ENCODE results near the gene TASL.

TASL gene

GRCh38 chrX:30576881-30577280 is 685 bp downstream of the TASL start:
- H3K4me1 ChIP-seq (ENCODE audit: control insufficient read depth in 1 of 2, insufficient read depth in 2 of 2, low read length in 2 of 2): no peaks in the 10 kb centered on the region
- H3K9me3 ChIP-seq (ENCODE audit: insufficient read depth, low read depth, low read length): no peaks in the 10 kb centered on the region
- H3K9ac ChIP-seq (ENCODE audit: low read length): no peak overlapping the region
- H4K8ac ChIP-seq (ENCODE audit: low read depth, low read length): no peak overlapping the region
- no CpG with 5 or more reads among the region's 8 CpGs for WGBS (ENCODE audit: extremely low coverage, insufficient coverage, insufficient read length)
- DNase-seq: no peak
- H2BK5ac ChIP-seq (ENCODE audit: low read depth, low read length, poor library complexity): no peak overlapping the region
- H3K4ac ChIP-seq (ENCODE audit: low read depth, low read length): no peak overlapping the region
- H3K23ac ChIP-seq (ENCODE audit: low read length): no peak overlapping the region
- no peaks in the 10 kb centered on the region for H3K36me3 ChIP-seq (ENCODE audit: control insufficient read depth in 1 of 2, insufficient read depth in 2 of 2, low read length in 2 of 2)
- H3K79me2 ChIP-seq (ENCODE audit: control insufficient read depth, insufficient read depth, low read length, poor library complexity): no peaks in the 10 kb centered on the region
- H3K18ac ChIP-seq (ENCODE audit: low read length): no peak overlapping the region
- H3K4me3 ChIP-seq (ENCODE audit: low read depth, low read length): no peak overlapping the region
- no peak overlapping the region for H3K27ac ChIP-seq (ENCODE audit: low read depth, low read length)
- no peak overlapping the region for H3K14ac ChIP-seq (ENCODE audit: low read length)
- no peaks in the 10 kb centered on the region for H3K27me3 ChIP-seq (ENCODE audit: insufficient read depth, low read length)
- no peak overlapping the region for H2BK12ac ChIP-seq (ENCODE audit: low read length)
- H2AFZ ChIP-seq (ENCODE audit: insufficient read depth, low read length, poor library complexity): no peak overlapping the region
- no peak overlapping the region for H2AK5ac ChIP-seq (ENCODE audit: low read length)
- no peak overlapping the region for H2BK120ac ChIP-seq (ENCODE audit: insufficient read depth, low read length, poor library complexity)
- H3K79me1 ChIP-seq (ENCODE audit: low read length): no peaks in the 10 kb centered on the region
- no peak overlapping the region for H3K4me2 ChIP-seq (ENCODE audit: low read length)
- H4K91ac ChIP-seq (ENCODE audit: low read depth, low read length): no peak overlapping the region
- no peak overlapping the region for H4K12ac ChIP-seq (ENCODE audit: low read depth, low read length)

GRCh38 chrX:30573125-30573524 is 4.4 kb downstream of the TASL start:
- Histone ChIP-seq H3K18ac (ENCODE audit: low read length) (no peak overlapping the region), H4K8ac (ENCODE audit: low read depth, low read length) (no peak overlapping the region), H3K27me3 (ENCODE audit: insufficient read depth, low read length) (no peaks in the 10 kb centered on the region), H3K4ac (ENCODE audit: low read depth, low read length) (no peak overlapping the region), H4K12ac (ENCODE audit: low read depth, low read length) (no peak overlapping the region), H3K14ac (ENCODE audit: low read length) (no peak overlapping the region), H2BK120ac (ENCODE audit: insufficient read depth, low read length, poor library complexity) (no peak overlapping the region), H4K91ac (ENCODE audit: low read depth, low read length) (no peak overlapping the region), H3K4me3 (ENCODE audit: low read depth, low read length) (no peak overlapping the region), H3K9me3 (ENCODE audit: insufficient read depth, low read depth, low read length) (no peaks in the 10 kb centered on the region), H3K79me1 (ENCODE audit: low read length) (no peaks in the 10 kb centered on the region), H3K36me3 (ENCODE audit: control insufficient read depth in 1 of 2, insufficient read depth in 2 of 2, low read length in 2 of 2) (no peaks in the 10 kb centered on the region), H3K4me1 (ENCODE audit: control insufficient read depth in 1 of 2, insufficient read depth in 2 of 2, low read length in 2 of 2) (no peaks in the 10 kb centered on the region), H3K9ac (ENCODE audit: low read length) (no peak overlapping the region), H3K27ac (ENCODE audit: low read depth, low read length) (no peak overlapping the region), H2AFZ (ENCODE audit: insufficient read depth, low read length, poor library complexity) (no peak overlapping the region), H2BK12ac (ENCODE audit: low read length) (no peak overlapping the region), H2AK5ac (ENCODE audit: low read length) (no peak overlapping the region), H3K23ac (ENCODE audit: low read length) (no peak overlapping the region), H2BK5ac (ENCODE audit: low read depth, low read length, poor library complexity) (no peak overlapping the region), H3K4me2 (ENCODE audit: low read length) (no peak overlapping the region), H3K79me2 (ENCODE audit: control insufficient read depth, insufficient read depth, low read length, poor library complexity) (no peaks in the 10 kb centered on the region)
- no peak for DNase-seq
- no CpG with 5 or more reads among the region's 3 CpGs for WGBS (ENCODE audit: extremely low coverage, insufficient coverage, insufficient read length)

- Histone ChIP-seq H2AFZ (ENCODE audit: insufficient read depth, low read length, poor library complexity) (no peak overlapping the region), H4K8ac (ENCODE audit: low read depth, low read length) (no peak overlapping the region), H4K12ac (ENCODE audit: low read depth, low read length) (no peak overlapping the region), H3K79me2 (ENCODE audit: control insufficient read depth, insufficient read depth, low read length, poor library complexity) (no peaks in the 10 kb centered on the region), H3K23ac (ENCODE audit: low read length) (no peak overlapping the region), H3K9me3 (ENCODE audit: insufficient read depth, low read depth, low read length) (no peaks in the 10 kb centered on the region), H3K18ac (ENCODE audit: low read length) (no peak overlapping the region), H3K27me3 (ENCODE audit: insufficient read depth, low read length) (no peaks in the 10 kb centered on the region), H2BK5ac (ENCODE audit: low read depth, low read length, poor library complexity) (no peak overlapping the region), H3K14ac (ENCODE audit: low read length) (no peak overlapping the region), H3K79me1 (ENCODE audit: low read length) (no peaks in the 10 kb centered on the region), H3K4me3 (ENCODE audit: low read depth, low read length) (no peak overlapping the region), H3K9ac (ENCODE audit: low read length) (no peak overlapping the region), H3K4ac (ENCODE audit: low read depth, low read length) (no peak overlapping the region), H3K4me2 (ENCODE audit: low read length) (no peak overlapping the region), H3K27ac (ENCODE audit: low read depth, low read length) (no peak overlapping the region), H2BK120ac (ENCODE audit: insufficient read depth, low read length, poor library complexity) (no peak overlapping the region), H2AK5ac (ENCODE audit: low read length) (no peak overlapping the region), H2BK12ac (ENCODE audit: low read length) (no peak overlapping the region), H3K36me3 (ENCODE audit: control insufficient read depth in 1 of 2, insufficient read depth in 2 of 2, low read length in 2 of 2) (no peaks in the 10 kb centered on the region), H3K4me1 (ENCODE audit: control insufficient read depth in 1 of 2, insufficient read depth in 2 of 2, low read length in 2 of 2) (no peaks in the 10 kb centered on the region), H4K91ac (ENCODE audit: low read depth, low read length) (no peak overlapping the region)
- no peak for DNase-seq
- WGBS (ENCODE audit: extremely low coverage, insufficient coverage, insufficient read length): no CpG with 5 or more reads among the region's 4 CpGs
Observed at GRCh38 chrX:30572678-30573077, 4.9 kb downstream of the TASL start.

DNA sequence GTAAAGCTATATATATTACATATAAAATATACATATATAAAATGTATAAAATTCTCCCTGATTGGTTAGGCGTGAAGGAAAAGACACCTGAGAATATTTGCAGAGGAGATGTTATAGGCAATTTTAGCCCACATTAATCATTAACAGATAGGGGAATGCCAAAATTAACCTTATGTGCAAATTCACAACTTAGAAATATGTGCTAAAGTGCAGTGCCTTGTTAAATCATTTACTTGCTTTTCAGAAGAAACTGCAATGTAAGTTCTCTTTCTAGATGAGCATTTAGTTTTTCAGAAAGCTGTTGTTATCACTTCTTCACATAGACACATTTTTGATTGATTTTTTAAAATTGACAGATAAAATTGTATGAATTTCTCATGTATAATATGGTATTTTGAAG is 5.6 kb downstream of the TASL start:
- Histone ChIP-seq H2BK120ac (ENCODE audit: insufficient read depth, low read length, poor library complexity) (no peak overlapping the region), H3K9ac (ENCODE audit: low read length) (no peak overlapping the region), H3K4me3 (ENCODE audit: low read depth, low read length) (no peak overlapping the region), H2BK5ac (ENCODE audit: low read depth, low read length, poor library complexity) (no peak overlapping the region), H3K14ac (ENCODE audit: low read length) (no peak overlapping the region), H4K12ac (ENCODE audit: low read depth, low read length) (no peak overlapping the region), H3K27me3 (ENCODE audit: insufficient read depth, low read length) (no peaks in the 10 kb centered on the region), H2AK5ac (ENCODE audit: low read length) (no peak overlapping the region), H4K91ac (ENCODE audit: low read depth, low read length) (no peak overlapping the region), H3K4ac (ENCODE audit: low read depth, low read length) (no peak overlapping the region), H3K23ac (ENCODE audit: low read length) (no peak overlapping the region), H3K36me3 (ENCODE audit: control insufficient read depth in 1 of 2, insufficient read depth in 2 of 2, low read length in 2 of 2) (no peaks in the 10 kb centered on the region), H3K18ac (ENCODE audit: low read length) (no peak overlapping the region), H3K9me3 (ENCODE audit: insufficient read depth, low read depth, low read length) (no peaks in the 10 kb centered on the region), H3K27ac (ENCODE audit: low read depth, low read length) (no peak overlapping the region), H4K8ac (ENCODE audit: low read depth, low read length) (no peak overlapping the region), H2AFZ (ENCODE audit: insufficient read depth, low read length, poor library complexity) (no peak overlapping the region), H2BK12ac (ENCODE audit: low read length) (no peak overlapping the region), H3K79me1 (ENCODE audit: low read length) (no peaks in the 10 kb centered on the region), H3K4me1 (ENCODE audit: control insufficient read depth in 1 of 2, insufficient read depth in 2 of 2, low read length in 2 of 2) (no peaks in the 10 kb centered on the region), H3K4me2 (ENCODE audit: low read length) (no peak overlapping the region), H3K79me2 (ENCODE audit: control insufficient read depth, insufficient read depth, low read length, poor library complexity) (no peaks in the 10 kb centered on the region)
- DNase-seq: no peak
- WGBS (ENCODE audit: extremely low coverage, insufficient coverage, insufficient read length): no CpG with 5 or more reads among the region's 1 CpG

Data from trophoblast cell (in vitro differentiated cells and primary cell).